Right cardiac atrium (tissue), 5 donors: ENCODE data around the gene EIPR1. TPM values are rescaled to one million over a fixed set of nuclear protein-coding genes. Genes with fewer than 3 reads are reported as not detected.

ENCODE experiments used
- ATAC-seq, 2 donors: fragments of 200-7000 bp; cut with Tn5 transposase; one replicate each; pipeline versions ENCODE4 v1.8.0 to v1.9.1; 2020; ENCODE audit warnings: moderate library complexity in 2 of 2, mild to moderate bottlenecking in 1 of 2
- DNase-seq, 3 donors: peaks; one replicate each; pipeline ENCODE4 v3.0.0-alpha.2; 2020
- H3K27ac ChIP-seq: one replicate; pipeline ENCODE4 v1.5.1; 2013; ENCODE audit warnings: mild to moderate bottlenecking, low read length, control low read depth, moderate library complexity
- H3K27me3 ChIP-seq: one replicate; pipeline ENCODE4 v1.6.1; 2013; ENCODE audit not compliant: control insufficient read depth, insufficient read depth
- H3K4me1 ChIP-seq: one replicate; pipeline ENCODE4 v1.6.1; 2013; ENCODE audit warnings: low read length; ENCODE audit not compliant: control insufficient read depth, insufficient read depth
- H3K4me3 ChIP-seq: one replicate; pipeline ENCODE4 v1.5.1; 2013; ENCODE audit warnings: low read length, control low read depth
- H3K9me3 ChIP-seq: one replicate; pipeline ENCODE4 v1.6.1; 2013; ENCODE audit warnings: low read length; ENCODE audit not compliant: control insufficient read depth
- WGBS: extraction: QIAGEN DNeasy Blood & Tissue Kit; methylation state at CpG from one replicate; pipeline ENCODE4 v1.1.7; 2013; 5-methylcytosine and 5-hydroxymethylcytosine counted together
- intact Hi-C, 4 donors: fragments of 100-400 bp; cut with DNase I; formaldehyde crosslinking; loops; one replicate each; pipeline versions ENCODE4 v1.11.0 to v1.14.0; 2022 to 2023
- polyA plus RNA-seq: library from polyadenylated mRNA; stranded (reverse); fragments of 200-250 nt; gene quantifications from one replicate; pipeline ENCODE4 v1.2.3, GENCODE V29; 2013
- total RNA-seq, 4 donors: library from RNA; stranded (reverse); fragmentation: NEBNext Ultra II Directional; extraction: Animal tissue kit (Norgen Biotek cat#: 25700); gene quantifications; one replicate each; pipeline ENCODE4 v1.2.1, GENCODE V29; 2021
- donor health status: healthy with polysubstance abuse.
- donor health status: DM: no; HTN: yes; CAD: no.
- donor health status: DM: no; HTN: no; CAD: no.
- donor health status: DM: no; HTN: yes; CAD: no; lungs with severe emphysema.
- donor health status: DM: yes; HTN: yes; CAD: no.

Gene EIPR1
- total and polyA plus RNA-seq, 5 donors, result 8.4 to 12.2 (median 10.6) TPM

DNA sequence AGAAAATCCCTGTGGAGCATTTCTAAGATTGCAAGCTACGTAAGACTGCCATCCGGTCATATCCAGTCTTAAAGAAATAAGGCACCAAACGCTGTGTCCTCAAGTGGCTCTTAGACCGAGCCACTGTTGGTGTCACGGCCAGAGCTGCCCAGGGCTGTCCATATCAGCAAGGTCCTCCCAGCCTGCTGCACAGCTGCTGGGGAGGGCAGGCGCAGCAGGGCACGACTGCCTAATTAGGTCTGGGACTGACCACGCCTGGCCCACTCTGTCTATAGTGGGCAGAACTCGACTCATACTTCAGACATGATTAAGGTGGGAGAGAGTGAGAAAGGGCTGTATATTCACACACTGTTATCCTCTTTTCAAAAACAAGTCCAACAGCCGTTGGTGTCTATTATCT is 39.3 kb downstream of the EIPR1 start:
- WGBS, result 85% methylated on average over 10 of the region's 10 CpGs
- no peak overlapping the region for H3K4me3 ChIP-seq
- DNase-seq (no peak), ATAC-seq (no peak)
- H3K4me1 ChIP-seq, result no peaks in the 10 kb centered on the region
- no peaks in the 10 kb centered on the region for H3K27me3 ChIP-seq
- intact Hi-C loops, result no loop called here
- H3K27ac ChIP-seq, result no peak overlapping the region
- no peaks in the 10 kb centered on the region for H3K9me3 ChIP-seq

- 96% methylated on average over 2 of the region's 2 CpGs for WGBS
- DNase-seq (no peak), ATAC-seq (no peak)
- Histone ChIP-seq H3K9me3 (no peaks in the 10 kb centered on the region), H3K27me3 (no peaks in the 10 kb centered on the region), H3K27ac (no peak overlapping the region), H3K4me1 (no peaks in the 10 kb centered on the region), H3K4me3 (no peak overlapping the region)
- intact Hi-C loops, result no loop called here
Measured at GRCh38 chr2:3336844-3337243, 40.8 kb downstream of the EIPR1 start.

DNA sequence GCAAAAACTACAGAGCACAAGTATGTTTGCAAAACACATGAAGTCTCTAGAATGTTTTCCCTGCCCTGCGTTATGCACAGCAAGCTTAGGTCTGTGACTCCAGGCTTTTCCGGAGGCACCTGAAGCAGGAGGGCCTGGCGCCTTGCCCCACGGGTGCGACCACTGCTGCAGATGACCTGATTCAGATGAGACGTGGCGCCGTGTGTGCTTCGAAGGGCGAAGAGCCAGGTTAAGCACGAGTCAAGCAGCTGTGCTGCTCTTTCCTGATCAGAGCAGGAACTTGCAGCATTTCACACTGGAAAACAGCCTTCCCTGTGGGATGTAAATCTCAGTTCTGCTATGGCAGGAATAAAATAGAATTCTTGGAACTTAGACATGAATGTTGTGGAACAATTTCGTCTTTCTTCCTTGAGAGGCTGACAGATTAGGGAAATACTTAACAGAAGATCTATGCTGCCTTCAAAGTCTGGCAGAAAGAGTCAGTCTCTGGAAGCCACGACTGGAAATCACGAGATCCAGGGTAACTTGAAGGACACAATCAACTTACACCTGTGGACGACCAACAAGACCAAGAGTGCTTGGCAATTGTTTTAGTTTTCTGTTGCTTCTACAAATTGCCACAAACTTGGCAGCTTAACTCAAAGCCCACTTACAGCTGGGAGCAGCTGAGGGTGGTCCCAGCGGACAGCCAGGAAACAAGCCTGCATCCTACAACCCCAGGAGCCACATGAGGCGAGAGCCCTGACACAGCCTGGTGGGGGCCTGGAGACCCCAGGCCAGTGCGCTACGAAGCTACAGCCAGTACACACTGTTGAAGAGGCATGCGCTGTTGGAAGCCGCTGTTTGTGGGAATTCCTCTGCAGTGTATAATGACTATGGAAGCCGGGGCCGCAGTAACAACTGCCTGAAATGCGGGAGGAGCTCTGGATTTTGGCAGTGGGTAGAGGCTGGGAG is 42.9 kb downstream of the EIPR1 start:
- intact Hi-C loops, result no loop called here
- ATAC-seq (peak in 1 of 2 donors; percentile 42), DNase-seq (peak in 1 of 3 donors; percentile 58)
- Histone ChIP-seq H3K9me3 (no peaks in the 10 kb centered on the region), H3K27me3 (no peaks in the 10 kb centered on the region), H3K27ac (no peak overlapping the region), H3K4me3 (no peak overlapping the region), H3K4me1 (no peaks in the 10 kb centered on the region)
- WGBS, result 63% methylated on average over 24 of the region's 24 CpGs

DNA sequence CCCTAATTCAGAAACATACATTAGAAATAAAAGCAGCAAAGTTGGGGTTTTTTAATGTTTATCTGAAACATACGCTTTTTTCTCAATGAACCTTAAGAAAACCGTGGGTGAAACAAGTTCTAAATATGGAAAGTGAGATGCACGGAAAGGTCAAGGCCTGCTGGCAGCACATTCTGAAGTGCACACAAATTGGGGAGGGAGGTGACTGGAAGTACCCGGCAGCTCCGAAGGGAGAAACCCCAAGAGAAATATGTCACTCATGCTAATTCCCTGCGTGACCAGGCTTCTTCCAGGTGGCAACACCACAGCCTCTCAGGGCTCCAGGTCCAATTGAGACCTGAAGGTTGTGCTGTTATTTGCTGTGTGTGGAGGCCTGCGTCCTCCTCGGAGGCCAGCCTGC is 45.5 kb downstream of the EIPR1 start:
- WGBS, result 80% methylated on average over 8 of the region's 8 CpGs
- Histone ChIP-seq H3K27ac (no peak overlapping the region), H3K4me1 (no peaks in the 10 kb centered on the region), H3K9me3 (no peaks in the 10 kb centered on the region), H3K4me3 (no peak overlapping the region), H3K27me3 (no peaks in the 10 kb centered on the region)
- intact Hi-C loops, result no loop called here
- no peak for DNase-seq
- ATAC-seq, result no peak

DNA sequence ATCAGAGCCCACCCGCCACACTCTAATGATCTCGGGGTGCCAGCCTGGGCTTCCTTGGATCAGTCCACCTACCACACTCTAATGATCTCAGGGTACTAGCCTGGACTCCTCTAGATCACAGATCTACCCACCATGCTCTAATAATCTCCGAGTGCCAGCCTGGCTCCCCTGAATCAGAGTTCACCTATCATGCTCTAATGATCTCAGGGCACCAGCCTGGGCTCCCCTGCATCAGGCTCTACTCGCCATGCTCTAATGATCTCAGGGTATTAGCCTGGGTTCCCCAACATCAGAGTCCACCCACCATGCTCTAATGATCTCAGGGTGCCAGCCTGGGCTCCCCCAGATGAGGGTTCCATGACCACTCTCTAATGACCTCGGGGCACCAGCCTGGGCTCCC is 48.1 kb downstream of the EIPR1 start:
- Histone ChIP-seq H3K27me3 (no peaks in the 10 kb centered on the region), H3K4me1 (no peaks in the 10 kb centered on the region), H3K27ac (no peak overlapping the region), H3K9me3 (no peaks in the 10 kb centered on the region), H3K4me3 (no peak overlapping the region)
- intact Hi-C loops, result no loop called here
- no peak for DNase-seq
- ATAC-seq, result no peak
- 82% methylated on average over 5 of the region's 5 CpGs for WGBS

GRCh38 chr2:3326871-3327270 is 50.7 kb downstream of the EIPR1 start:
- Histone ChIP-seq H3K9me3 (no peaks in the 10 kb centered on the region), H3K27ac (no peak overlapping the region), H3K4me1 (no peaks in the 10 kb centered on the region), H3K27me3 (no peaks in the 10 kb centered on the region), H3K4me3 (no peak overlapping the region)
- DNase-seq, result no peak
- 87% methylated on average over 15 of the region's 15 CpGs for WGBS
- intact Hi-C loops, result no loop called here
- ATAC-seq, result no peak

GRCh38 chr2:3326182-3326537 is 51.5 kb downstream of the EIPR1 start:
- 97% methylated on average over 7 of the region's 7 CpGs for WGBS

DNA sequence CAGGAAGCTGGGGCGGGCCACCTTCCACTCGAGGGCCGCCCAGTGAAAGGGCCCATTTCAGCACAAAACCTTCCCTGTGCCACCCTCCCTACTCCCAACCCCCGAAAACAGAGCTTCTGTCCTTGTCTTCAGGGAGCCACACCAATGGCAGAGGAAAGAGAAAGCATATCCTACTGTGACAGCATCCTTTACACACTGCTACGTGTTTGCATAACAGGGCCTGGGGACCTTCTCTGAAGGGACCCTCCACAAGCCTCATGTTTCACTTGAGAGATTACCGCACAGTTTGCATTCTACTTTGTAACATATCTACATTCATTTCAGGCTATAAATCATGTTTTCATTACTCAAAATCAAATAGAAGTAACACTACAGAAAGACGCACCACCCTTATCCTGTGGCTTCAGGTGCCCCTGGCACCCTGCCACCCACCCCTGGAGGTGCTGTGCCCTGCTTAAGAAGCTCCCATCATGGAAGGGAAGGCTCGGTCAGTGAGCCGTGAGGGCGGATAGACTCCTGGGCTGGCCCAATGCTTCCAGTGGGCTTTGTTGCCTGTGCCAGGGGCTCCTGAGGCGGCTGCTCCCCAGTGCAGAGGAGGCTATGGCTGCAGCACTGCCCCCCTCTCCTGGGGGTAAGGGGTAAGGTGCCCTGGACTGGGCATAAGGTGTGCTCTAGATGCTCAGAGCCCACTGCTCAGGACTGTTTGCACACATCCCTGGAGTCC is 52.0 kb downstream of the EIPR1 start:
- no peak overlapping the region for H3K4me3 ChIP-seq
- H3K4me1 ChIP-seq, result no peaks in the 10 kb centered on the region
- intact Hi-C loops, result no loop called here
- DNase-seq, result no peak
- H3K9me3 ChIP-seq, result no peaks in the 10 kb centered on the region
- ATAC-seq, result no peak
- 88% methylated on average over 11 of the region's 11 CpGs for WGBS
- H3K27ac ChIP-seq, result no peak overlapping the region
- no peaks in the 10 kb centered on the region for H3K27me3 ChIP-seq

More at GRCh38 chr2:3326182-3326537, 51.5 kb downstream of the EIPR1 start:
- H3K4me3 ChIP-seq, result no peak overlapping the region
- H3K9me3 ChIP-seq, result no peaks in the 10 kb centered on the region
- no peaks in the 10 kb centered on the region for H3K4me1 ChIP-seq
- intact Hi-C loops, result no loop called here
- DNase-seq (no peak), ATAC-seq (no peak)
- H3K27me3 ChIP-seq, result no peaks in the 10 kb centered on the region
- H3K27ac ChIP-seq, result no peak overlapping the region

GRCh38 chr2:3324404-3325281 is 53.0 kb downstream of the EIPR1 start:
- ATAC-seq (peak in 1 of 2 donors; percentile 29), DNase-seq (no peak)
- H3K4me1 ChIP-seq, result no peaks in the 10 kb centered on the region
- WGBS, result 94% methylated on average over 34 of the region's 34 CpGs
- no peak overlapping the region for H3K4me3 ChIP-seq
- intact Hi-C loops, result no loop called here
- H3K27me3 ChIP-seq, result no peaks in the 10 kb centered on the region
- H3K27ac ChIP-seq, result no peak overlapping the region
- no peaks in the 10 kb centered on the region for H3K9me3 ChIP-seq

GRCh38 chr2:3324036-3324386 is 53.6 kb downstream of the EIPR1 start:
- WGBS, result 94% methylated on average over 11 of the region's 11 CpGs
- Histone ChIP-seq H3K4me1 (no peaks in the 10 kb centered on the region), H3K27ac (no peak overlapping the region), H3K9me3 (no peaks in the 10 kb centered on the region), H3K27me3 (no peaks in the 10 kb centered on the region), H3K4me3 (no peak overlapping the region)
- intact Hi-C loops, result no loop called here
- DNase-seq (no peak), ATAC-seq (no peak)
